Stimulated activated CD8-positive, alpha-beta memory T cell treated with anti-CD3 and anti-CD28 coated beads, Interleukin-7, amount 100 ng/mL, for 4 hours (primary cell): Measurements from ENCODE around the gene AQP10.
"Not testable (repeated sequence)": the region's sequence is repeated elsewhere in the genome, so short reads cannot be mapped to it uniquely, and the experiment has no call there.

Source experiments
- DNase-seq, 2 donors: peaks; one replicate each; pipeline ENCODE4 v3.0.0-alpha.2; 2020; ENCODE audit warnings: low read depth in 2 of 2

The AQP10 gene

GRCh38 chr1:154344977-154345837 lies 24.3 kb downstream of the AQP10 start:
- DNase-seq: no peak

DNA sequence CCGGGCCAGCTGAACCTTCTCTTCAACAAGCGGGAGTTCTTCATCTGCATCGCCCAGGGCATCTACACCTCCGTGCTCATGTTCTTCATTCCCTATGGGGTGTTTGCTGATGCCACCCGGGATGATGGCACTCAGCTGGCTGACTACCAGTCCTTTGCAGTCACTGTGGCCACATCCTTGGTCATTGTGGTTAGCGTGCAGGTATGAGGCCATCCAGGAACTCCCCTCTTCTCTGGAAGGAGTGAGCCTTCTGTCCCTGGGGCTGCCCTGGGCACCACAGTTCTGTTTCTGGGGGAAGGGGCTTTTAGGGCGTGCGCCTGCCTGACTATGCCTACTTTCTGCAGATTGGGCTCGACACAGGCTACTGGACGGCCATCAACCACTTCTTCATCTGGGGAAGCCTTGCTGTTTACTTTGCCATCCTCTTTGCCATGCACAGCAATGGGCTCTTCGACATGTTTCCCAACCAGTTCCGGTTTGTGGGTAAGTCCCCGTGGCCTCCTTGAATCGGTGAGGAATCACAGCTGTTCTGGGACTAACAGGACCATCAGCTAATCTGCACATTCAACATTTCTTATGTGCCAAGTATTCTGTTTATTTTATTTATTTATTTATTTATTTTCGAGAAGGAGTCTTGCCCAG lies 25.5 kb downstream of the AQP10 start:
- DNase-seq: no peak

DNA sequence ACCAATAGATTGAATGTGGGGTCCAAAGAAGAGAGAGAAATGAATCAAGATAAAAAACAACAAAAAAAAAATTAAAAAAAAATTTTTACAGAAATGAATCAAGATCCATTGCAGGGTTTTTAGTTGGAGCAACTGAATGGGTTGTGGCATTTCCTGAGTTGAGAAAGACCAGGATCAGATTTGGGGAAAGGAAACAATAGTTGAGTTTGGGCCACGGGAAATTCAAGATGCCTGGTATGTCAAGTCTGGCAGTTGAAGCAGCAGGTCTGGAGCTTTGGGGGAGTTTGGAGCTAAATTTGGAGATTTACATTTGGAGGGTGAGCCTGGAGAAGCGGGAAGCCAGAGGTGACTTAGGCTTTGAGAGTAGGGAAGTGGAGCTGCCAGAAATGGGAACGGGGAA lies 27.1 kb downstream of the AQP10 start:
- no peak for DNase-seq

DNA sequence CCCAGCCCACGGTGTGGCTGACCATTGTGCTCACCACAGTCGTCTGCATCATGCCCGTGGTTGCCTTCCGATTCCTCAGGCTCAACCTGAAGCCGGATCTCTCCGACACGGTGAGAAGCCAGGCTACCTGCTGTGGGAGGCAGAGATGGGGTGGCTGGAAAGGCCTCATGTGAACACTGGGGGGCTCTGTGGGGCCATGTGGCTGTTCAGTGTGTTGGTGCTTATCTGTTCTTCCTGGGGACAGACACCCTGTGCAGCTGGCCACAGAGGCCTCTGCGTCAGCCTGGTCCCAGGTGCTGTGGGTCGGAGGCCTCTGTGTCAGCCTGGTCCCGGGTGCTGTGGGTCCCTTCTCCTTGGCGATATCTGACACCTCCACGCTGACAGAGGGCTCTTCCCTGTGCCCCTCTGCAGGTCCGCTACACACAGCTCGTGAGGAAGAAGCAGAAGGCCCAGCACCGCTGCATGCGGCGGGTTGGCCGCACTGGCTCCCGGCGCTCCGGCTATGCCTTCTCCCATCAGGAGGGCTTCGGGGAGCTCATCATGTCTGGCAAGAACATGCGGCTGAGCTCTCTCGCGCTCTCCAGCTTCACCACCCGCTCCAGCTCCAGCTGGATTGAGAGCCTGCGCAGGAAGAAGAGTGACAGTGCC lies 27.7 kb downstream of the AQP10 start:
- DNase-seq: no peak

GRCh38 chr1:154349121-154349520 lies 28.2 kb downstream of the AQP10 start:
- DNase-seq: no peak

DNA sequence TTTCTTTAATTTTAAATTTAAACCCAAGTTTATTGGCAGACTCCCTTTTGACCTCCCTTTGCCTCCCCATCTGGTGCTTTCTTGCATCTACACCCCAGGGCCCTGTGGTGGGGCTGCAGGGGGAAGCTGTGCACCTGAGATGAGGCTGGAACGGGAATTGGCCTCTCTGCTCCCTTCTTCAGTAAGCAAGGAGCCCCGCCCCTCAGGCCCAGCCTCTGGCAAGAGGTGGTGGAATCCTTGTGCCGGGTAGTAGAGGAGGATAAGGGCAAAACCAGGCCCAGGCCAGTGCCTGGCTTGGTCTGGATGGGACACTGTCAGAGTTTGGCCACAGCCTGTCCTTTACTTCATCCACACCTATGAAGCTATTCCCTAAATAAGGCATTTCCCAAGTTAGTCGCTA lies 29.5 kb downstream of the AQP10 start:
- no peak for DNase-seq

DNA sequence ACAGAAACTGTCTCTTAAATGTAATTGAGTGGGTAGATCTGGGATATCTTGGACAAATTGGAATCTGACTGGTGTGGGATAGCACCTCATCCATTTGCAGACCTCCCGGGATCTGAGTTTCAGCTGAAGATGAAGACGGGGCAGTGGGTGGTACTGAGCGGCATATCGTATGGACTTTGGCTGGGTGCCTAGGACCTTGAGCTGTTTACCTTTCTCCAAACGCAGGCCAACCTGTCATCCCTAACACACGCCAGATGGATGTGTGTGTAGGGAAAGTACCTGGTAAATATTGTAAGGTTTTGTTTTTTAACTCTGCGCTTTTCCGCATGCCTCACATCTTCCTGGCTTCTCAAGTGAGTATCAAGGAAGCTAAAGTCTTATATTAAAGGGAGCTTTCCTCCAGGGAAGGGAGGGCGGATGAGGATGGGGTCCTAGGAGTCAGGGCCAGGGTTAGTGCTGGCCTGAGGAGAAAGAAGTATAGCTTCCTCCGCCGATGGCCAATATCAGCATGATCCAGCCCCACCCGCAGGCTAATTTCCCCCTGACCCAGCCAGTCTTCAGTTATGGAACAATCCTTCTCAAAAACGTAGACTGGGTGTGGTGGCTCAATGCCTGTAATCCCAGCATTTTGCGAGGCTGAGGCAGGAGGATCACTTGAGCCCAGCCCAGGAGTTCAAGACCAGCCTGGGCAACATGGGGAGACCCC lies 30.6 kb downstream of the AQP10 start:
- no peak for DNase-seq

- no peak for DNase-seq
These were observed 31.3 kb downstream of the AQP10 start for GRCh38 chr1:154352245-154352580.

GRCh38 chr1:154352581-154353459 lies 31.9 kb downstream of the AQP10 start:
- DNase-seq: no peak

DNA sequence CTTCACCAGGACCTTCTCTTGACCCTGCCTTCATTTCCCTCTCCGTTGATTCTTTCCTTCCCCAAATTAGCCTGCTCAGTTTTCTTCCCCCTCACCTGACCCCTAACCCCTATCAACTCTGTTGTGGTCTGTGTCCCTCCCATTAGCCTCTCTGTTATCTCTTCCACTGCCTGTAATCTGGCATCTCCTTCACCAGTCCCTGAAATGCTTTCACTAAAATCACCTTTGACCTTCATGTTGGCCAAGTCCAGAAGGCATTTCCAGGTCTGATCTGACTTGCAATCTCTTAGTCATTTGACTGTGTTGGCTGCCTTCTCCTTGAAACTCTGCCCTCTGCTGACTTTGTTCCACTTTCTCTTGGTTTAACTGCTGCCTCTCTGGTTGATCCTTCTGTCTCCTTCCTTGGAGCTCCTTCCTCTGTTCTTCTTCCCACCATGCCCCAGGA lies 32.6 kb downstream of the AQP10 start:
- DNase-seq: no peak

DNA sequence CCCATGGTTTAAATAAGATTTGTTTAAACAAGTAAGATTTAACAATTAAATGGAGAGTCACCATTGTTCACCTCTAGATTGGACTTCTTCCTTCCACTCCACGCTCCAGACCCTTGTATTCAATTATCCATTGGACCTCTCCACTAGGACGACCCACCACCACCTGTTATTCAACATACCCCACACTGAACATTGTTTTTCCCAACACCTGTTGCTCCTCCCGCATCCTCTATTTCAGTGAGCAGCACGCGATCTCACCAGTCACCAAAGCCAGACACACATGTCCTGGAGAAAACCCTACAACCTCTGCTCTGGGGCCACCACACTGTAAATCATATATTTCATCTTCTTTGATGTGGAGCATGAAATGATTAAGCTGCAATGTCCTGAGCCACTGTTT lies 33.1 kb downstream of the AQP10 start:
- DNase-seq: no peak

DNA sequence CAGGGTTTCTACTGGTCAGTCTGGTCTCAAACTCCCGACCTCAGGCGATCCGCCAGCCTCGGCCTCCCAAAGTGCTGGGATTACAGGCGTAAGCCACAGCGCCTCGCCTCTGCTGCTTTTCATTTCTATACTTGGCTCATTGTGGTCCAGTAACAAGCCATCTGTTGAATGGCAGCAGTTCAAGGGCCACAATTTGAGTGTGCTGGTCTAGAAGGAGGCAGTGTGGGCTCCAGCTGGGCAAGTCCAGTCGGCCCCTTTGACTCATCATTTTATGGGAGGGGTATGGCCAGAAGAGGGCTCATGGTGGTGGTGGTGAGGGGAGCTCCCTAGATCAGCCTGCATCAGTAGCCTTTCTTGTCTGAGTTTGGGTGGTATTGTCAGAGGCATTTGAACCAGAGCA lies 37.6 kb downstream of the AQP10 start:
- DNase-seq: no peak

DNA sequence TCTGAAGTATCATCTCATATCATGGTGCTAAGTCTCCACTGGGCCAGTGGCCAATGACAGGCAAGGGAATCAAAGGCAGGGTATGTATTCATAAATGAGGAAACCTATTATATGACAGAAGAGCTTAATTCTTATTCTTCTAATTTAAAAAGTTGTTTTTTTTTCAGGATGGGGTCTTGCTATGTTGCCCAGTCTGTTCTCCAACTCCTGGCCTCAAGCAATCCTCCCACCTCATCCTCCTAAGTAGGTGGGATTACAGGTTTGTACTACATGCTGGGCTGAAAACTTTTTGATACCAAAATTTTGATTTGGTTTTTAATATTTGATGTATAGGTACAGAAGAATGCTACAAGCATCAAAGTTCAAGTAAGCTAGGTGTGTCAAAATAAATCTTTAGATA lies 39.4 kb downstream of the AQP10 start:
- DNase-seq: no peak

- not testable (repeated sequence) for DNase-seq
These were observed 40.0 kb downstream of the AQP10 start for GRCh38 chr1:154360881-154361280.

GRCh38 chr1:154361357-154361756 lies 40.5 kb downstream of the AQP10 start:
- no peak for DNase-seq

GRCh38 chr1:154371436-154371835 lies 50.5 kb downstream of the AQP10 start:
- no peak for DNase-seq

DNA sequence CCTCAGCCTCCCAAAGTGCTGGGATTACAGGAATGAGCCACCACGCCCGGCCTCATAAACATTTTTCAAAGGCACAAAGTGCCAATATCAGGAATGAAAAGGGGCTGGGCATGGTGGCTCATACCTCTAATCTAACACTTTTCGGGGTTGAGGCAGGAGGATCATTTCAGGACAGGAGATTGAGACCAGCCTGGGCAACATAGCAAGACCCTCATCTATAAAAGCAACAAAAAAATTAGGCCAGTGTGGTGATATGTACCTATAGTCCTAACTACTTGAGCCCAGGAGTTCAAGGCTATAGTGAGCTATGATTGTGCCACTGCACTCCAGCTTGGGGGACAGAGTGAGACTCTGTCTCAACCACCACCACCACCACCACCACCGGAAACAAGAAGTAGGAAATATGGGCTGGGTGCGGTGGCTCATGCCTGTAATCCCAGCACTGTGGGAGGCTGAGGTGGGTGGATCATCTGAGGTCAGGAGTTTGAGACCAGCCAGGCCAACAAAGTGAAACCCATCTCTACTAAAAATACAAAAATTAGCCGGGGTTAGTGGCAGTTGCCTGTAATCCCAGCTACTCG lies 53.0 kb downstream of the AQP10 start:
- DNase-seq: not testable (repeated sequence)
